GM10248 (cell line): ENCODE results near the gene PABPC1L2A.
"Not testable (repeated sequence)": the region's sequence is repeated elsewhere in the genome, so short reads cannot be mapped to it uniquely, and the experiment has no call there.

Experiments used
- CTCF ChIA-PET: fragments of 300-600 bp; sonication (Branson Sonifier 250); formaldehyde crosslinking; extraction: SDS; loops from one replicate; lab custom pipeline; 2021; ENCODE audit warnings: antibody characterized with exemption; lab: Yijun Ruan, JAX
- POLR2A ChIA-PET: fragments of 350-650 bp; sonication (Branson Sonifier 250); formaldehyde crosslinking; extraction: SDS; loops from one replicate; lab custom pipeline; 2020; ENCODE audit warnings: antibody characterized with exemption; lab: Yijun Ruan, JAX
- DNase-seq: peaks from one replicate; pipeline ENCODE4 v3.0.0; 2012; ENCODE audit errors: extremely low spot score
- TF ChIP-seq, protein P1 (sequence below): IDR thresholded peaks from 2 replicates; pipeline ENCODE4 v1.5.1; 2012; ENCODE audit warnings: mild to moderate bottlenecking, low read depth; ENCODE audit errors: extremely low read depth, missing control alignments, control extremely low read depth

The PABPC1L2A gene

DNA sequence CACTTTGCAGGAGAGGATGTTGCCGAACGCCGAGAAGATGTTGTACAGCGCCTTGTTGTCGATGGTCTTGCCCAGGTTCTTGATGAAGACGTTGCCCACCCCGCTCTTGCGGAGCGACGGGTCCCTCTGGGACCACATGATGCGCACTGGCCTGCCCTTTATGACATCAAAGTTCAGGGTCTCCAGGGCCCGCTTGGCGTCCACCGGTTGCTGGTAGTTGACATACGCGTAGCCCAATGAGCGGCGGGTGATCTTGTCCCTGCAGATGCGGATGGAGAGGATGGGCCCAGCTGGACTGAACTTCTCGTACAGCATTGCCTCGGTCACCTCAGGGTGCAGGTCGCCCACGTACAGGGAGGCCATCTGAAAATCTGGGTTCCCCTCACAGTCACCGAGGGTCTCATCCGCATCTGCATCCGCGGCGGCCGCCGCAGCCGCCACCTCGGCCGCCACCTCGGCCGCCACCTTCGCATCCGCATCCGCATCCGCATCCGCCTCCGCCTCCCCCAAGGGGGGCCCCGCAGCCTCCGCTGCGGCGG lies at the start of gene PABPC1L2A:
PABPC1L2A (minus strand) TSS at position 489 of the 539 bp plus-strand sequence; CDS start at position 363, 126 bp downstream.
- DNase-seq, CTCF ChIA-PET, POLR2A ChIA-PET: not testable (repeated sequence)

GRCh38 chrX:73127700-73128241 lies 48.5 kb upstream of the PABPC1L2A start:
- ChIA-PET POLR2A (no interaction called here), CTCF (no interaction called here)
- no peak for DNase-seq
- TF ChIP-seq, protein P1, sequence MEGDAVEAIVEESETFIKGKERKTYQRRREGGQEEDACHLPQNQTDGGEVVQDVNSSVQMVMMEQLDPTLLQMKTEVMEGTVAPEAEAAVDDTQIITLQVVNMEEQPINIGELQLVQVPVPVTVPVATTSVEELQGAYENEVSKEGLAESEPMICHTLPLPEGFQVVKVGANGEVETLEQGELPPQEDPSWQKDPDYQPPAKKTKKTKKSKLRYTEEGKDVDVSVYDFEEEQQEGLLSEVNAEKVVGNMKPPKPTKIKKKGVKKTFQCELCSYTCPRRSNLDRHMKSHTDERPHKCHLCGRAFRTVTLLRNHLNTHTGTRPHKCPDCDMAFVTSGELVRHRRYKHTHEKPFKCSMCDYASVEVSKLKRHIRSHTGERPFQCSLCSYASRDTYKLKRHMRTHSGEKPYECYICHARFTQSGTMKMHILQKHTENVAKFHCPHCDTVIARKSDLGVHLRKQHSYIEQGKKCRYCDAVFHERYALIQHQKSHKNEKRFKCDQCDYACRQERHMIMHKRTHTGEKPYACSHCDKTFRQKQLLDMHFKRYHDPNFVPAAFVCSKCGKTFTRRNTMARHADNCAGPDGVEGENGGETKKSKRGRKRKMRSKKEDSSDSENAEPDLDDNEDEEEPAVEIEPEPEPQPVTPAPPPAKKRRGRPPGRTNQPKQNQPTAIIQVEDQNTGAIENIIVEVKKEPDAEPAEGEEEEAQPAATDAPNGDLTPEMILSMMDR, result no peak

GRCh38 chrX:73126240-73126639 lies 46.9 kb upstream of the PABPC1L2A start:
- POLR2A ChIA-PET, result no interaction called here
- no peak for DNase-seq
- CTCF ChIA-PET, result no interaction called here
- TF ChIP-seq, protein P1, result no peak

DNA sequence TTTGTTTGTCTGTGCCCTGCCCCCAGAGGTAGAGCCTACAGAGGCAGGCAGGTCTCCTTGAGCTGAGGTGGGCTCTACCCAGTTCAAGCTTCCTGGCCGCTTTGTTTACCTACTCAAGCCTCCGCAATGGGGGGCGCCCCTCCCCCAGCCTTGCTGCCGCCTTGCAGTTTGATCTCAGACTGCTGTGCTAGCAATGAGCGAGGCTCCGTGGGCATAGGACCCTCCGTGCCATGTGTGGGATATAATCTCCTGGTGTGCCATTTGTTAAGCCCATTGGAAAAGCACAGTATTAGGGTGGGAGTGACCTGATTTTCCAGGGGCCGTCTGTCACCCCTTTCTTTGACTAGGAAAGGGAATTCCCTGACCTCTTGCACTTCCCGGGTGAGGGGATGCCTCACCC lies 20.2 kb upstream of the PABPC1L2A start:
- CTCF ChIA-PET, DNase-seq, POLR2A ChIA-PET: not testable (repeated sequence)

- DNase-seq, POLR2A ChIA-PET, CTCF ChIA-PET: not testable (repeated sequence)
Measured at GRCh38 chrX:73086766-73087165, 7.5 kb upstream of the PABPC1L2A start.

DNA sequence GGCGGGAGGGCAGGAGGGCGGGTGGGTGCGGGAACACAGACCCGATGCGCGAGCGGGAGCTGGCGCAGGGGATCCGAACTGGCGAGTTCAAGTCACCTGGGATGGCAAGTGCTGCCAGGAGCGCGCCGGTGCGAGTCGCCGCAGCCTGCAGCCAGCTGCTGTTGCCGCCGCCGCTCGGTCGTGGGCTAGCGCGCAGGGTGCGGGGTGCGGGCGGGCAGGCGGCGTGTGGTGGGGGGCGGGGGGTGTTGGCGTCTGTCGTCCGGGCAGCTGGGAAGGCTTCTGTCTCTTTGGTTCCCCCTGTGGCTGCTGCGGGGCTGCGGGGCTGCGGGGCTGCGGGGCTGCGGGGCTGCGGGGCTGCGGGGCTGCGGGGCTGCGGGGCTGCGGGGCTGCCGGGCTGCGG lies 572 bp upstream of the PABPC1L2A start:
- CTCF ChIA-PET, DNase-seq, POLR2A ChIA-PET: not testable (repeated sequence)

GRCh38 chrX:73078597-73078996 lies 715 bp downstream of the PABPC1L2A start:
- DNase-seq, CTCF ChIA-PET, POLR2A ChIA-PET: not testable (repeated sequence)

GRCh38 chrX:73076838-73077237 lies 2.5 kb downstream of the PABPC1L2A start:
- TF ChIP-seq, protein P1, result no peak
- no peak for DNase-seq
- ChIA-PET CTCF (no interaction called here), POLR2A (no interaction called here)

- ChIA-PET CTCF (no interaction called here), POLR2A (no interaction called here)
- no peak for DNase-seq
- TF ChIP-seq, protein P1, result no peak
Measured at GRCh38 chrX:73069365-73070035, 9.8 kb downstream of the PABPC1L2A start.
